H1 (cell line): Measurements from ENCODE around the gene AP5Z1. TPM values are rescaled to one million over a fixed set of nuclear protein-coding genes. Genes with fewer than 3 reads are reported as not detected.

Experiments
- CTCF ChIA-PET: fragments of 300-600 bp; sonication (Branson Sonifier 250); formaldehyde crosslinking; loops from one replicate; lab custom pipeline; 2021; ENCODE audit not compliant: partially characterized antibody; lab: Charles Lee
- POLR2A ChIA-PET: fragments of 300-600 bp; sonication (Branson Sonifier 250); formaldehyde crosslinking; loops from one replicate; lab custom pipeline; 2021; ENCODE audit warnings: inconsistent platforms; ENCODE audit not compliant: partially characterized antibody; lab: Charles Lee
- DNase-seq, 2 experiments: peaks; one replicate each; pipeline versions ENCODE4 v3.0.0 to v3.0.0-alpha.2; 2010 to 2022; ENCODE audit warnings: low spot score in 2 of 2, low read depth in 1 of 2, mixed read lengths in 1 of 2
- FAIRE-seq: peaks from 2 replicates; lab custom pipeline; 2011; peaks lifted over from hg19 to GRCh38; lab: Jason Lieb, UNC
- H2AFZ ChIP-seq: 2 replicates; pipeline ENCODE4 v1.8.1; 2012; ENCODE audit warnings: low read length, inconsistent platforms
- H2AK5ac ChIP-seq: 2 replicates; pipeline ENCODE4 v1.6.1; 2013; ENCODE audit warnings: low read depth, low read length
- H2BK120ac ChIP-seq: replicated peaks from 2 replicates; pipeline ENCODE3; 2013; ENCODE audit warnings: low read depth, low read length, inconsistent platforms
- H2BK12ac ChIP-seq: 2 replicates; pipeline ENCODE4 v1.6.1; 2013; ENCODE audit warnings: low read depth, low read length
- H2BK15ac ChIP-seq: 2 replicates; pipeline ENCODE4 v1.6.1; 2013; ENCODE audit warnings: low read length
- H2BK20ac ChIP-seq: 2 replicates; pipeline ENCODE4 v1.6.1; 2013; ENCODE audit warnings: low read length
- H2BK5ac ChIP-seq: 2 replicates; pipeline ENCODE4 v1.6.1; 2013; ENCODE audit warnings: low read depth, low read length
- H3K14ac ChIP-seq: 2 replicates; pipeline ENCODE4 v1.6.1; 2013; ENCODE audit warnings: inconsistent platforms; ENCODE audit not compliant: insufficient read length
- H3K18ac ChIP-seq: 2 replicates; pipeline ENCODE4 v1.6.1; 2013; ENCODE audit warnings: low read length; ENCODE audit errors: extremely low read depth
- H3K23ac ChIP-seq: 2 replicates; pipeline ENCODE4 v1.6.1; 2013; ENCODE audit warnings: inconsistent platforms; ENCODE audit not compliant: insufficient read length
- H3K23me2 ChIP-seq: 2 replicates; pipeline ENCODE4 v1.6.1; 2013; ENCODE audit warnings: low read depth, low read length
- H3K27ac ChIP-seq: 2 replicates; pipeline ENCODE4 v1.6.1; 2011; ENCODE audit warnings: low read depth, low read length, inconsistent platforms
- H3K27me3 ChIP-seq, 4 experiments: replicated peaks in 1 of 4; 1 replicate in 1 of 4; 2 replicates in 3 of 4; pipeline versions ENCODE4 v1.6.1 to v1.8.1; 2011 to 2013; ENCODE audit warnings: low read length in 3 of 4, mild to moderate bottlenecking in 3 of 4, inconsistent platforms in 2 of 4, mixed read lengths in 2 of 4, moderate library complexity in 1 of 4; ENCODE audit not compliant: control insufficient read depth in 3 of 4, insufficient read depth in 3 of 4; ENCODE audit errors: extremely low read depth in 1 of 4
- H3K36me3 ChIP-seq, 4 experiments: 2 replicates each; pipeline versions ENCODE4 v1.6.1 to v1.8.1; 2011 to 2013; ENCODE audit warnings: mild to moderate bottlenecking in 4 of 4, low read length in 3 of 4, moderate library complexity in 2 of 4, control low read depth in 1 of 4, inconsistent platforms in 1 of 4; ENCODE audit not compliant: insufficient read depth in 4 of 4, control insufficient read depth in 2 of 4
- H3K4ac ChIP-seq: replicated peaks from 2 replicates; pipeline ENCODE3; 2013; ENCODE audit warnings: low read length, low read depth, mixed read lengths, inconsistent platforms; ENCODE audit not compliant: insufficient read length
- H3K4me1 ChIP-seq, 4 experiments: replicated peaks in 1 of 4; 1 replicate in 1 of 4; 2 replicates in 3 of 4; pipeline versions ENCODE4 v1.6.1 to v1.8.1; 2011 to 2013; ENCODE audit warnings: low read length in 3 of 4, inconsistent platforms in 2 of 4, mixed read lengths in 1 of 4; ENCODE audit not compliant: insufficient read depth in 4 of 4, control insufficient read depth in 3 of 4
- H3K4me2 ChIP-seq, 2 experiments: 2 replicates each; pipeline versions ENCODE4 v1.6.1 to v1.8.1; 2011 to 2013; ENCODE audit warnings: low read depth in 2 of 2, low read length in 2 of 2, control low read depth in 1 of 2, inconsistent platforms in 1 of 2, mild to moderate bottlenecking in 1 of 2; ENCODE audit not compliant: insufficient read depth in 1 of 2
- H3K4me3 ChIP-seq, 4 experiments: fragments of 200-600, 300-600 bp in 1 of 4; sonication (generic), shearing (Covaris generic), sonication (Bioruptor Twin) in 1 of 4; 2 replicates each; pipeline versions ENCODE4 v1.5.1 to v1.8.1; 2011 to 2016; ENCODE audit warnings: low read length in 4 of 4, low read depth in 3 of 4, control low read depth in 2 of 4, inconsistent platforms in 2 of 4, mild to moderate bottlenecking in 2 of 4, mixed read lengths in 1 of 4, moderate library complexity in 1 of 4; ENCODE audit not compliant: insufficient read depth in 2 of 4; ENCODE audit errors: extremely low read depth in 1 of 4
- H3K56ac ChIP-seq: replicated peaks from 2 replicates; pipeline ENCODE3; 2013; ENCODE audit warnings: low read depth, mild to moderate bottlenecking, mixed read lengths, low read length, inconsistent platforms; ENCODE audit not compliant: insufficient read length
- H3K79me1 ChIP-seq: 2 replicates; pipeline ENCODE4 v1.6.1; 2013; ENCODE audit warnings: low read depth, low read length, control low read depth
- H3K79me2 ChIP-seq, 2 experiments: 2 replicates each; pipeline versions ENCODE4 v1.6.1 to v1.8.1; 2012 to 2013; ENCODE audit warnings: low read length in 2 of 2, mild to moderate bottlenecking in 2 of 2, inconsistent platforms in 1 of 2; ENCODE audit not compliant: insufficient read depth in 2 of 2, control insufficient read depth in 1 of 2
- H3K9ac ChIP-seq, 4 experiments: replicated peaks in 1 of 4; 1 replicate in 1 of 4; 2 replicates in 3 of 4; pipeline versions ENCODE4 v1.6.1 to v1.8.1; 2011 to 2013; ENCODE audit warnings: low read depth in 3 of 4, low read length in 3 of 4, control low read depth in 2 of 4, mild to moderate bottlenecking in 2 of 4, moderate library complexity in 2 of 4, inconsistent platforms in 1 of 4; ENCODE audit errors: extremely low read depth in 1 of 4
- H3K9me3 ChIP-seq, 2 experiments: 2 replicates each; pipeline versions ENCODE4 v1.6.1 to v1.8.1; 2012 to 2013; ENCODE audit warnings: mild to moderate bottlenecking in 2 of 2, moderate library complexity in 2 of 2, control low read depth in 1 of 2, inconsistent platforms in 1 of 2, low read depth in 1 of 2, low read length in 1 of 2, mixed read lengths in 1 of 2; ENCODE audit not compliant: insufficient read depth in 2 of 2
- H4K20me1 ChIP-seq, 2 experiments: replicated peaks in 1 of 2; 2 replicates each; pipeline versions ENCODE3 to v1.8.1; 2011 to 2013; ENCODE audit warnings: inconsistent platforms in 2 of 2, low read length in 2 of 2, mild to moderate bottlenecking in 1 of 2; ENCODE audit not compliant: insufficient read depth in 2 of 2, control insufficient read depth in 1 of 2
- H4K5ac ChIP-seq: 2 replicates; pipeline ENCODE4 v1.6.1; 2013; ENCODE audit warnings: low read length, low read depth, mixed read lengths, inconsistent platforms; ENCODE audit not compliant: insufficient read length
- H4K8ac ChIP-seq: 2 replicates; pipeline ENCODE4 v1.8.0; 2013; ENCODE audit warnings: mild to moderate bottlenecking, moderate library complexity, low read length, inconsistent platforms; ENCODE audit not compliant: insufficient read depth; ENCODE audit errors: extremely low read depth
- H4K91ac ChIP-seq: replicated peaks from 2 replicates; pipeline ENCODE3; 2013; ENCODE audit warnings: low read length, mixed read lengths, inconsistent platforms; ENCODE audit not compliant: insufficient read length
- FOSL1 ChIP-seq: IDR thresholded peaks from 2 replicates; pipeline ENCODE4 v1.6.1; 2011; ENCODE audit warnings: mild to moderate bottlenecking, low read depth, low read length, moderate library complexity; ENCODE audit not compliant: insufficient read depth
- MAFK ChIP-seq: IDR thresholded peaks from 2 replicates; pipeline ENCODE4 v1.6.1; 2012; ENCODE audit warnings: low read depth, mild to moderate bottlenecking, improper control_type of control experiment, low read length
- RBBP5 ChIP-seq: IDR thresholded peaks from 2 replicates; pipeline ENCODE4 v1.7.1; 2012; ENCODE audit warnings: low read depth, mild to moderate bottlenecking, inconsistent platforms, low read length, moderate library complexity, borderline replicate concordance
- SIRT6 ChIP-seq: IDR thresholded peaks from one replicate; pipeline ENCODE4 v1.7.1; 2012; ENCODE audit warnings: low read length, inconsistent platforms
- SUZ12 ChIP-seq: fragments of 200-600 bp; sonication (generic); IDR thresholded peaks from 2 replicates; pipeline ENCODE4 v1.6.1; 2012; ENCODE audit warnings: mild to moderate bottlenecking, inconsistent platforms, low read length, moderate library complexity, mixed read lengths
- TAF1 ChIP-seq: IDR thresholded peaks from 2 replicates; pipeline ENCODE4 v1.6.1; 2011; ENCODE audit warnings: mild to moderate bottlenecking, low read depth, low read length
- WGBS, 2 experiments: shearing (Covaris generic) in 1 of 2; methylation state at CpG; one replicate each; pipeline versions ENCODE4 v1.1.6 to v1.1.7; 2013 to 2015; ENCODE audit warnings: low lambda C conversion rate in 2 of 2, mixed read lengths in 2 of 2, inconsistent platforms in 1 of 2, low coverage in 1 of 2, missing lambda C conversion rate in 1 of 2; ENCODE audit not compliant: insufficient replicate concordance in 2 of 2, insufficient coverage in 1 of 2, insufficient read length in 1 of 2; ENCODE audit errors: extremely low coverage in 1 of 2, missing lambda C conversion rate in 1 of 2; 5-methylcytosine and 5-hydroxymethylcytosine counted together
- polyA plus RNA-seq, 7 experiments: library from polyadenylated mRNA; depleted of rRNA in 3 of 7; stranded (reverse) in 5 of 7; unstranded in 2 of 7; fragments of >200 nt in 5 of 7; fragments of 200-250 nt in 2 of 7; gene quantifications; 1 replicate in 5 of 7; 2 replicates in 1 of 7; 4 replicates in 1 of 7; pipeline versions ENCODE4 v1.2.1 to v1.2.3, GENCODE V29; 2011 to 2013; ENCODE audit warnings: missing spikeins in 2 of 7, mixed read lengths in 2 of 7
- total RNA-seq: library from RNA; stranded (reverse); fragmentation: NEBNext Ultra II Directional; extraction: Animal tissue kit (Norgen Biotek cat#: 25700); gene quantifications from 2 replicates; pipeline ENCODE4 v1.2.1, GENCODE V29; 2021

The AP5Z1 gene
- total and polyA plus RNA-seq, 2 of the 8 experiments (the other 6 are each of a cell fraction or from before 2014, with no cell fraction given): 24.0 to 24.7 TPM

GRCh38 chr7:4782333-4783291 lies 7.2 kb downstream of the AP5Z1 start:
- Histone ChIP-seq H2BK120ac (no peak overlapping the region), H3K56ac (no peak overlapping the region), H4K20me1 (peaks cover 0 to 8% of the 10 kb centered on the region in 2 experiments), H2BK12ac (no peak overlapping the region), H3K36me3 (peaks cover 0 to 43% (median 12%) of the 10 kb centered on the region in 4 experiments; a peak in 5 of 8 replicates), H3K4me2 (no peak overlapping the region), H3K4me3 (no peak overlapping the region), H3K4ac (no peak overlapping the region), H2AK5ac (no peak overlapping the region), H3K9ac (no peak overlapping the region), H3K14ac (no peak overlapping the region), H3K27me3 (no peaks in the 10 kb centered on the region), H3K18ac (no peak overlapping the region), H3K79me1 (no peaks in the 10 kb centered on the region; the same call in 1 of the 2 replicates), H4K91ac (no peak overlapping the region), H3K23ac (no peak overlapping the region), H3K27ac (no peak overlapping the region), H3K79me2 (peaks cover 0 to 8% of the 10 kb centered on the region in 2 experiments; a peak in 2 of 4 replicates), H2BK20ac (no peak overlapping the region), H3K23me2 (no peaks in the 10 kb centered on the region), H2AFZ (no peak overlapping the region), H4K5ac (no peak overlapping the region), H2BK5ac (no peak overlapping the region), H3K4me1 (no peaks in the 10 kb centered on the region), H3K9me3 (no peaks in the 10 kb centered on the region), H4K8ac (no peak overlapping the region), H2BK15ac (no peak overlapping the region)
- FAIRE-seq (no peak), DNase-seq (no peak)
- TF ChIP-seq RBBP5 (no peak), FOSL1 (no peak), TAF1 (no peak), SIRT6 (no peak), SUZ12 (no peak), MAFK (no peak)
- WGBS, 2 experiments: 93% methylated on average over 33 of the region's 36 CpGs; no CpG with 5 or more reads in 1 of the 2 experiments
- CTCF ChIA-PET: no interaction called here
- POLR2A ChIA-PET: interaction anchor here (2.5 kb wide), 1 partner anchor 10 kb away, joined by 11 read pairs; no protein-coding TSS in a partner anchor
